ENCODE results near the gene GGA1. TPM values are rescaled to one million over a fixed set of nuclear protein-coding genes. Genes with fewer than 3 reads are reported as not detected.
A peak's percentile ranks its signal among the peaks of the same experiment; 100 is the strongest.

Gene GGA1
- total and polyA plus RNA-seq, 2 donors (not counting 1 experiment from before 2014, with no cell fraction given), result 18.0 to 27.9 TPM

GRCh38 chr22:37679670-37680069, 71.0 kb downstream of the GGA1 start:
- no peaks in the 10 kb centered on the region for H3K27me3 ChIP-seq (ENCODE audit: control insufficient read depth, insufficient read depth, low read length)
- peaks cover 17% of the 10 kb centered on the region for H3K36me3 ChIP-seq (ENCODE audit: control insufficient read depth, insufficient read depth, low read length)
- H3K79me2 ChIP-seq (ENCODE audit: control insufficient read depth, insufficient read depth, low read length), result peaks cover 31% of the 10 kb centered on the region
- no peak overlapping the region for H3K4me3 ChIP-seq (replicated peaks in 1 of 4; ENCODE audit: control extremely low read depth in 1 of 4, insufficient read depth in 1 of 4, low read depth in 3 of 4, low read length in 4 of 4)
- H4K20me1 ChIP-seq (ENCODE audit: control insufficient read depth, extremely low read depth, insufficient read depth, low read length), result peaks cover 3% of the 10 kb centered on the region
- no peak for TF ChIP-seq EZH2 (IDR thresholded peaks at IDR 0.05; ENCODE audit: low read length, missing control alignments)
- TF ChIP-seq CTCF (conservative IDR thresholded peaks at IDR 0.05 in 1 of 2, IDR thresholded peaks at IDR 0.05 in 1 of 2; ENCODE audit: low read depth in 1 of 2, low read length in 2 of 2), result no peak
- H3K9me3 ChIP-seq (ENCODE audit: control insufficient read depth, insufficient read depth, low read depth, low read length), result no peaks in the 10 kb centered on the region
- H2AFZ ChIP-seq (ENCODE audit: low read length), result no peak overlapping the region
- no peak overlapping the region for H3K27ac ChIP-seq (ENCODE audit: insufficient read depth, low read length)
- H3K4me1 ChIP-seq (ENCODE audit: control insufficient read depth, extremely low read depth, insufficient read depth, low read length), result peaks cover 11% of the 10 kb centered on the region
- no peak for DNase-seq (ENCODE audit: low read depth in 2 of 2)
- H3K4me2 ChIP-seq (ENCODE audit: extremely low read depth, insufficient read depth, low read length), result peak overlapping the region; percentile 52
- no peak overlapping the region for H3K9ac ChIP-seq (ENCODE audit: insufficient read depth, low read length)

- no peak for DNase-seq (ENCODE audit: low read depth in 2 of 2)
- no peak for TF ChIP-seq EZH2 (IDR thresholded peaks at IDR 0.05; ENCODE audit: low read length, missing control alignments)
- TF ChIP-seq CTCF (conservative IDR thresholded peaks at IDR 0.05 in 1 of 2, IDR thresholded peaks at IDR 0.05 in 1 of 2; ENCODE audit: low read depth in 1 of 2, low read length in 2 of 2), result no peak
- Histone ChIP-seq H3K27me3 (ENCODE audit: control insufficient read depth, insufficient read depth, low read length) (no peaks in the 10 kb centered on the region), H3K9me3 (ENCODE audit: control insufficient read depth, insufficient read depth, low read depth, low read length) (no peaks in the 10 kb centered on the region), H3K4me1 (ENCODE audit: control insufficient read depth, extremely low read depth, insufficient read depth, low read length) (peaks cover 11% of the 10 kb centered on the region), H3K4me2 (ENCODE audit: extremely low read depth, insufficient read depth, low read length) (no peak overlapping the region), H3K79me2 (ENCODE audit: control insufficient read depth, insufficient read depth, low read length) (peaks cover 31% of the 10 kb centered on the region), H3K27ac (ENCODE audit: insufficient read depth, low read length) (no peak overlapping the region), H3K9ac (ENCODE audit: insufficient read depth, low read length) (no peak overlapping the region), H4K20me1 (ENCODE audit: control insufficient read depth, extremely low read depth, insufficient read depth, low read length) (peaks cover 3% of the 10 kb centered on the region), H3K4me3 (replicated peaks in 1 of 4; ENCODE audit: control extremely low read depth in 1 of 4, insufficient read depth in 1 of 4, low read depth in 3 of 4, low read length in 4 of 4) (no peak overlapping the region), H2AFZ (ENCODE audit: low read length) (no peak overlapping the region), H3K36me3 (ENCODE audit: control insufficient read depth, insufficient read depth, low read length) (peaks cover 17% of the 10 kb centered on the region)
Measured at GRCh38 chr22:37680191-37680851, 71.7 kb downstream of the GGA1 start.

- no peak overlapping the region for H3K4me2 ChIP-seq (ENCODE audit: extremely low read depth, insufficient read depth, low read length)
- peaks cover 17% of the 10 kb centered on the region for H3K36me3 ChIP-seq (ENCODE audit: control insufficient read depth, insufficient read depth, low read length)
- no peak overlapping the region for H2AFZ ChIP-seq (ENCODE audit: low read length)
- no peaks in the 10 kb centered on the region for H3K27me3 ChIP-seq (ENCODE audit: control insufficient read depth, insufficient read depth, low read length)
- H4K20me1 ChIP-seq (ENCODE audit: control insufficient read depth, extremely low read depth, insufficient read depth, low read length), result peaks cover 3% of the 10 kb centered on the region
- H3K4me3 ChIP-seq (replicated peaks in 1 of 4; ENCODE audit: control extremely low read depth in 1 of 4, insufficient read depth in 1 of 4, low read depth in 3 of 4, low read length in 4 of 4), result no peak overlapping the region
- DNase-seq (ENCODE audit: low read depth in 2 of 2), result peak; percentile 28 to 72
- no peaks in the 10 kb centered on the region for H3K9me3 ChIP-seq (ENCODE audit: control insufficient read depth, insufficient read depth, low read depth, low read length)
- no peak overlapping the region for H3K9ac ChIP-seq (ENCODE audit: insufficient read depth, low read length)
- no peak for TF ChIP-seq EZH2 (IDR thresholded peaks at IDR 0.05; ENCODE audit: low read length, missing control alignments)
- peak overlapping the region; percentile 42 for H3K27ac ChIP-seq (ENCODE audit: insufficient read depth, low read length)
- peaks cover 11% of the 10 kb centered on the region for H3K4me1 ChIP-seq (ENCODE audit: control insufficient read depth, extremely low read depth, insufficient read depth, low read length)
- H3K79me2 ChIP-seq (ENCODE audit: control insufficient read depth, insufficient read depth, low read length), result peaks cover 25% of the 10 kb centered on the region
Measured at GRCh38 chr22:37681001-37681424, 72.4 kb downstream of the GGA1 start.
